Iris pigment epithelial cell (primary cell): Measurements from ENCODE around the gene ARMC7.
"Not testable (repeated sequence)": the region's sequence is repeated elsewhere in the genome, so short reads cannot be mapped to it uniquely, and the experiment has no call there.

ENCODE experiments used
- DNase-seq: peaks from one replicate; pipeline ENCODE4 v3.0.0-alpha.2; 2011; ENCODE audit warnings: low read depth

ARMC7 gene

DNA sequence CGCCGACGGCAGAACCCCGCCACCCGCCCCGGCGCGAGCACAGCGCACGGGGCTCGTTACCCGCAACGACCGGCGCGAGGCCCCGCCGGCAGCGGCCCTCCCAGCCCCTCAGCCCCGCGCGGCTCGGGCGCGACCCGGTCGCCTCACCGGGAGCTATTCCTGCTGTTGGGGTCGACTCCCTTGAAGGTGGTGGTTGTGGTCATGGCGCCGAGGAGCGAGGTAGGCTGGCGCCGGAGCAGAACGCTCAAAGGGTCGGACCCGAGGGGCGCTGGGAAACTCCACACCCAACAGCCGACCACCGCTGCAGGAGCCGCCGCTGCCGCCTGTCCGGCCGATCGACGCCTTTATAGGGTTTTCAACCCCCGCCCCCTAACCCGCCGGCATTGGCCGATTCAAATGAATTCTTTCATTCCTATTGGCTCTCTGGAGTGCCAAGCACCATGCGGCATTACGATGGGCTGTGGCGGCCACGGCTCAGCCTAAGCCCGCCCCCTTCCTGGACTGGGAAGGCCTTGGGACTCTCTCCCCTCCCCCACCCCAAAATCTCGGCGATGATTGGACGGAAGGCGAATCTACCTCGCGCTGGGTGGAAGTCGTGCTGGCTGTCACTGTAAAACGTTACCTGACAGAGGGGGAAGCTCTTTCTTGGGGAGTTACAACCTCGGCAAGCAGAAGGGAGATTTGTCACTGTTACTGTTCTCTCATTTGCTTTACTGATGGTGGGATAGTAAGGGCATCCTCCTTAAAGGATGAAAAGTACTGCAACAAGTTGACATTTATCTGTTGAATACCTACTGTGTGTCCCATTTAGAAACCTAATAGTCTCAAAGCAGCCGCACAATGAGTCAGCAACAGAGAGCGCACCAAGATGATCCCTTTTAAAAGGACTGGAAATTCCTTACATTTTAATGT is 44.7 kb downstream of the ARMC7 start, which contains the start of gene JPT1:
JPT1 (minus strand) TSS at position 318 of the 912 bp plus-strand sequence; CDS start at position 203, 115 bp downstream.
- DNase-seq, result peak; percentile 99

DNA sequence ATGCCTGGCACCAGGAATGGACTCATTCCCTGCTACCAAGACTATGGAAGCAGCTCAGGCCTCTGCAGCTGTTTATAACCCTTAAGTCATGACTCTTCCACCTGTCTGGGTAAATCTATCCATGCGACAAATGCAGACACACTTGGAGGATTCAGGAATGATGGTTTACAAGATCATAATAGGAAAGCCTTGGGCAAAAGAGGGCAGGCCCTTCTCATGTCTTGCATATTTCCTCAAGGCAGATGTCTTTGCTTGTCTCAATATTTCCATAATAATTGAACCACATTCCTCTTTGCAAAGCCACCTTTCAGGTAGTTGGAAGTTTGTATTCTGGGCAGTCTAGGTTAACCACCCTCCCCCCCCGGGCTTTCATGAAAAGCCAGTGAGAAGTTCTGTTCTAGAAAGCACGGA is 45.4 kb downstream of the ARMC7 start:
- DNase-seq, result no peak

DNA sequence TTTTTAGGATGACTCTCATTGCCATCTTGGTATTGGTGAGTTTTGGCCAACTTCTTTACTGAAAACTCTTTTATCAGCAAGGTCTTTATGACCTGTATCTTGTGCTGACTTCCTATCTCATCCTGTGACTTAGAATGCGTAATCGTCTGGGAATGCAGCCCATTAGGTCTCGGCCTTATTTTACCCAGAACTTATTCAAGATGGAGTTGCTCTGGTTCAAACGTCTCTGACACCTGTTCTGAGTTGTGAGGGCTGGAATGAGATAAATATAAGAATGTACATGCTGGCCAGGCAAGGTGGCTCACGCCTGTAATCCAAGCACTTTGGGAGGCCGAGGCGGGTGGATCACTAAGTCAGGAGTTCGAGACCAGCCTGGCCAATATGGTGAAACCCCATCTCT is 48.7 kb downstream of the ARMC7 start:
- peak; percentile 45 for DNase-seq

DNA sequence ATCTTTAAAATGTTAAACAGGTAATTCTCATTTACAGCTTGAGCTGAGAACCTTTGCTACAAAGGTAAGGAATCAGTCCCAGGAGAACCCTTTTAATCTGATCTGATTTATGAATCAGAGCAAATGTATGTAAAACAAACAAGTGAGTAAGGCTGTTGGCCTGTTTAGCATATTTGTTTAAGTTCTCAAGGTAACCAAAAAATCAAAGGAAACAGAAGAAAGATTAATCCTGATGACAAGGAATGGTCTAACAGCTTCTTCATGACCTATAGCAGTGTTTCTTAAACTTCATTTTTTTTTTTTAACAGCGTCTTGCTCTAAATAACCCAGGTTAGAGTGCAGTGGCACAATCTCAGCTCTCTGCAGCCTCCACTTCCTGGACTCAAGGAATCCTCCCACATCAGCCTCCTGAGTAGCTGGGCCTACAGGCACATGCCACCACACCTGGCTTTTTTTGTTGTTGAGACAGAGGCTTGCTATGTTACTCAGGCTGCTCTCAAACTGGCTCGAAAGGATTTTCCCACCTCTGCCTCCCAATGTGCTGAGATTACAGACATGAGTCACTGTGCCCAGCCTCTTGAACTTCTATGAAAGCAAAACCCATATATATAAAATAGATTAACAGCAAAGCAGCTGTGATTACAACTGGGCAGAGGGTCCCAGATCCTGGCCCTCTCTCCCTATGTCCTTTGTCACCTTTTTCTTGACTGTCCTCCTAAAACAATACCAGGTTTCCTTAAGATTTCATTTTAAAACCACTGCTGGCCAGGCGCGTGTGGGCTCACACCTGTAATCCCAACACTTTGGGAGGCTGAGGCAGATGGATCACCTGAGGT is 49.6 kb downstream of the ARMC7 start:
- DNase-seq, result peak; percentile 78

DNA sequence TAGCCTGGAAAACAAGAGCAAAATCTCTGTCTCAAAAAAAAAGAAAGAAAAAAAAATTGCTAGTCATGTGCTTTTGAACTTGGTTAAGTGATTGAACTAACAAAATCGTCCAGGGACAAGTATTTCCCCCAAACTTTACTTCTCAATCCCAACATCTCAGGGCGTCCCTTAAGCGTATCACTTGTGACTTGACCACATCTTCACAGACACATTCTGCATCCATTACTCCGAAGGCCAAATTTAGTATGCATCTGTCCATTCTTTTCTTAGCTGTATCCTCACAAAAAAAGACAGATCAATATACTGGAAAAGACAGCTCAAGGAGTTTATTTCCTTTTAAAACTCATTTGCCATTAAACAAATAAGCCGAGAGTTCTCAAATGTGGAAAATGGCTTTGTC is 50.4 kb downstream of the ARMC7 start:
- no peak for DNase-seq

DNA sequence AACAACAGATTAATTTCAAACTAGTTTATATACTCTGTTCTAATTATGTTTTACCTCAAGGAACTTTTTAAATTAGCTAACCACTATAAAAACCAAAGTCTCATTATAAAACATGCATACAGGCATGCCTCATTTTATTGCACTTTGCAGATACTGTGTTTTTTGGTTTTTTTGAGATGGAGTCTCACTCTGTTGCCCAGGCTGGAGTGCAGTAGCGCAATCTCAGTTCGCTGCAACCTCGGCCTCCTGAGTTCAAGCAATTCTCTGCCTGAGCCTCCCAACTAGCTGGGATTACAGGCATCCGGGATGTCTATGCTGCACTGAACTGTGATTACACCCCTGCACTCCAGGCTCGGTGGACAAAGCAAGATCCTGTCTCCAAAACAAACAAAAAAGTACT is 53.3 kb downstream of the ARMC7 start:
- no peak for DNase-seq

DNA sequence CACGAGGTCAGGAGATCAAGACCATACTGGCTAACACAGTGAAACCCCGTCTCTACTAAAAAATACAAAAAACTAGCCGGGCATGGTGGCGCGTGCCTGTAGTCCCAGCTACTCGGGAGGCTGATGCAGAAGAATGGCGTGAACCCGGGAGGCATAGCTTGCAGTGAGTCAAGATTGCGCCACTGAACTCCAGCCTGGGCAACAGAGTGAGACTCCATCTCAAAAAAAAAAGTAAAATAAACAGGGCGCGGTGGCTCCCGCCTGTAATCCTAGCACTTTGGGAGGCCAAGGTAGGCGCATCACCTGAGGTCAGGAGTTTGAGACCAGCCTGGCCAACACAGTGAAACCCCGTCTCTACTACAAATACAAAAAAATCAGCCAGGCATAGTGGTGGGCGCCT is 54.8 kb downstream of the ARMC7 start:
- DNase-seq, result not testable (repeated sequence)

DNA sequence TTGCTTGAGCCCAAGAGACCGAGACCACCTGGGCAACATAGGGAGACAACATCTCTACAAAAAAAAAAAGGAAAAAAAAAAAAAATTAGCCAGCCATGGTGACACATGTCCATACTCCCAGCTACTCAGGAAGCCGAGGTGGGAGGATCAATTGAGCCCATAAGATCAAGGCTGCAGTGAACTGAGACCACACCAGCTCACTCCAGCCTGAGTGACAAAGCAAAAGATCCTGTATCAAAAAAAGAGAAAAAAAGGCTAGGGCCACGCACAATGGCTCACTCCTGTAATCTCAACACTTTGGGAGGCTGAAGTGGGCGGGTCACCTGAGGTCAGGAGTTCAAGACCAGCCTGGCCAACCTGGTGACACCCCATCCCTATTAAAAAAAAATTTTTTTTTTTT is 59.2 kb downstream of the ARMC7 start:
- no peak for DNase-seq

DNA sequence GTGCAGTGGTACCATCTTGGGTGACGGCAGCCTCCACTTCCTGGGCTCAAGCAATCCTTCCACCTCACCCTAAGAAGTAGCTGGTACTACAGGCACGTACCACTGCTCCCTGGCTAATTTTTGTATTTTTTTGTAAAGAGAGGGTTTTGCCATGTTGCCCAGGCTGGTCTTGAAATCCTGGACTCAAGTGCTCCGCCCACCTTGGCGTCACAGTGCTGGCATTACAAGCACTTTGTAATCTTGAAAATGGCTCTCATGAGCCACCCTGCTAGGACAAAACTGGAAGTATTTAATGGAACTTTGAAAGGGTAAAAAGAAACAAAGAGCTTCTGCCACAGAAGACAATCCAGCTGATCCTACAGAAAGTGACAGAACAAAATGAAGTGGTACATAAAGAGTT is 63.8 kb downstream of the ARMC7 start:
- DNase-seq, result no peak

DNA sequence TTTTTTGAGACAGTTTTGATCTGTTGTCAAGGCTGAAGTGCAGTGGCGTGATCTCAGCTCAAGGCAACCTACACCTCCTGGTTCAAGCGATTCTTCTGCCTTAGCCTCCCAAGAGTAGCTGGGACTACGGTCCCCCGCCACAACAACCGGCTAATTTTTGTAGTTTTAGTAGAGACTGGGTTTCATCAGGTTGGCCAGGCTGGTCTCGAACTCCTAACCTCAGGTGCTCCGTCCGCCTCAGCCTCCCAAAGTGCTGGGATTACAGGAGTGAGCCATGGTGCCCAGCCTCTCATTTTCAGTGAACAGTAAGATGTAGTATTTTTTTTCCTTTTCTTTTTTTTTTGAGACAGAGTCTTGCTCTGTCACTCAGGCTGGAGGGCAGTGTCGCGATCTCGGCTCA is 65.2 kb downstream of the ARMC7 start:
- DNase-seq, result no peak

DNA sequence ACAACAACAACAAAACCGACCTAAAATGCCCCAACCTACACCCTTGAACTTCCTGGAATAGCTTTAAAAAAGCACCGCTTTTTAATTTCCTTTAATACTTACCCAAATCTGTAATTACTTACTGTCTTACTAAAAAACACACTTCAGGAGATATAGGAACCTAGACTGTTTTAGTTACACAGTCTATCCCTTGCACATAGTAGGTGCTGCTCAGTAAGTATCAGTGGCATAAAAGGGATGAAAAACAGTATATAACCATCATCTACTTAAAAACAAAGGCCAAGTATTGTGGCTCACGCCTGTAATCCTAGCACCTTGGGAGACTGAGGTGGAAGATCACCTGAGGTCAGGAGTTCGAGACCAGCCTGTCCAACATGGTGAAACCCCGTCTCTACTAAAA is 66.9 kb downstream of the ARMC7 start:
- DNase-seq, result no peak

DNA sequence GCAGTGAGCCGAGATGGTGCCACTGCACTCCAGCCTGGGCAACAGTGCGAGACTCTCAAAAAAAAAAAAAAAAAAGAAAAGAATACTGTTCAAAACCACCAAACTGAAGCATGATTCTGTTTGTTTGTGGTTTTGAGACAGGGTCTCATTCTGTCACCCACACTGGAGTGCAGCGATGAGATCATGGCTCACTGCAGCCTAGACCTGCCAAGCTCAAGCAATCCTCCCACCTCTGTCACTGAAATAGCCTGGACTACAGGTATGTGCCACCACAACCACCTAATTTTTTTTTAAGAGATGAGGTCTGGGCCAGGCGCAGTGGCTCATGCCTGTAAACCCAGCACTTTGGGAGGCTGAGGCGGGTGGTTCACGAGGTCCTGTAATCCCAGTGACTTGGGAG is 68.7 kb downstream of the ARMC7 start:
- DNase-seq, result no peak
